ENCODE measurements around the gene EMC6.

The EMC6 gene

DNA sequence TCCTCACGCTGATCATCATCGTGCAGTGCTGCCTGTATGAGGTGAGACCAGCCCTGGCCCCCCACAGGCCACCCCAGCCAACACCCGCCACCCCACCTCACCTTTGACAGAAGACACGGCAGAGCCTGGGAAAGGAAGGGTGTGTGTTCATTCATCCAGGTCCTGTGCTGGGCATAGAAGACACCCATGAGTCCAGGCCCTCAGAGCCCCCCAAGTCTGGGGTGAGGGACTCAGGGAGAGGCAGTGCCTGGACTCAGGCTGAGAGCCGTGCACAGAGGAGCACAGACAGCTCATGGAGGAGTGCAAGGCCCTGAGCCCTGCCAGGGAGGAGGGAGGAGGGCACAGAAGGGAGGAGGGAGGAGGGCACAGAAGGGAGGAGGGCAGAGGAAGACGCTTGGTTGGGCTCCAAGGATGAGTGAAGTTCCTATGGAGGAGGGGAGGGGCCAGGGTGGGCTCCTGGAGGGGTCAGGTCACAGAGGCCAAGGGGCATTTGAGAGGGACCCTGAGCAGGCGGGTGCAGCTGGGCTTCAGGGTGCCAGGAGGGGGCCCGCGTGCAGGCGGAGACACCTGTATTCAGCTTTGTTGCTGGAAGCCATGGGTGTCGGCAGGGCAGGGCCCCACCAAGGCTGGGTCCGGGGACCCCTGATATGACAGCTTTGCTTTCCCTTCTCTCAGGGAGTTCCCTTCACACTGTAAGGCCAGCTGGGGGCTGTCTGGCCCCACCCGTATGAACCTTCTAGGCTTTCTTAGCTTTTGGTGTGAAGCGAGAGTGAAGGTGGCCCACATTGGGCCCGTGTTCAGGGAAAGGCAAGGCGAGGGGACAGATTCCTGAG lies 11.6 kb upstream of the EMC6 start:
- no peak for DNase-seq

DNA sequence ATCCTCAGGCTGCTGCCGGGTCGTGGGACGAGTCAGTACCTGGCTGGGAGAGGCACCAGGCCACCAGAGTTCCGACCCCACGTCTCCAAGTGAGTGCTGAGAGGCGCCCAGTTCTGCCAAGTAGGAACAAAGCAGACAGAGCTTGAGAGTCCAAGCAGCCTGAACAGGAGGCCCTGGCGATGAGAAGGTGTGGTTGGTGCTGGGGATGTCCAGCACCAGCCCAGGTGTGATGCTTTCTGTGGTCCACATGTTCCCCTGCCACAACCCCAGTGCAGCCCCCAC lies 11.1 kb upstream of the EMC6 start:
- no peak for DNase-seq

DNA sequence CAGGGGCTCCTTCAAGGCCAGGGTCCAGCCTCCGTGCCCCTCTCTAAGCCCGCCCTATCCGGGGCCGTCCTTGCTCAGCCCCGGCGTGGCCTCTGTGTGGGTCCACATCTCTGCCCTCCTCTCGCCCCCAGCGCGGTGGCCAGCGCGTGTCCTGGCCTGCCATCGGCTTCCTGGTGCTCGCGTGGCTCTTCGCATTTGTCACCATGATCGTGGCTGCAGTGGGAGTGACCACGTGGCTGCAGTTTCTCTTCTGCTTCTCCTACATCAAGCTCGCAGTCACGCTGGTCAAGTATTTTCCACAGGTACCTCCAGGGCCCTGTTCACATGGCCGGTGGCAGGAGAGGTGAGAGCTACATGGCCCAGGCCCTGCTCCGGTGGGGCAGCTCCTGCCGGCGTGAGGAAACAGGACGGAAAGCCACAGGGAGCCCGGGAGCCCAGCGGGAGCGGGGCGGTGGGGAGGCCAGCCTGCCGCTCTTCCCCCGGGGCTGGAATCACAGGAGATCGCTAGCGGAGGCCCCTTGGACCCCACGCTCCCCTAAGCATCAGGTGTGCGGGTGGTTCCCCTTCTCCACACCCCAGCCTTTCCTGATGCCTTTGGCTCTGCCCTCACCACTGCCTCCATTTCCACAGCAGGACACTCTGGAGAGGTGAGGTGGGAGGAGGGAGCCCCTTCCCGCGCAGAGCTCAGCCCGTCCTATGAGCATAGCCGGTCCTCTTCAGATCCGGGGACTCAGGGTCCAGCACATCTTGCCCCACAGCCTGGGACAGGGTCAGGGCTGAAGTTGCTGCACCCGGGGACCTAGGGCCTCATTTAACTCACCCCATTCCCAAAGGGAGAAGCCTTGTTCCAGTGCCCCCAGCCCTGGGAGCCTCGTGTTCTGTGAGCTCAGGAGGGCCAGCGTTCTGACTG lies 10.5 kb upstream of the EMC6 start:
- DNase-seq, result no peak

DNA sequence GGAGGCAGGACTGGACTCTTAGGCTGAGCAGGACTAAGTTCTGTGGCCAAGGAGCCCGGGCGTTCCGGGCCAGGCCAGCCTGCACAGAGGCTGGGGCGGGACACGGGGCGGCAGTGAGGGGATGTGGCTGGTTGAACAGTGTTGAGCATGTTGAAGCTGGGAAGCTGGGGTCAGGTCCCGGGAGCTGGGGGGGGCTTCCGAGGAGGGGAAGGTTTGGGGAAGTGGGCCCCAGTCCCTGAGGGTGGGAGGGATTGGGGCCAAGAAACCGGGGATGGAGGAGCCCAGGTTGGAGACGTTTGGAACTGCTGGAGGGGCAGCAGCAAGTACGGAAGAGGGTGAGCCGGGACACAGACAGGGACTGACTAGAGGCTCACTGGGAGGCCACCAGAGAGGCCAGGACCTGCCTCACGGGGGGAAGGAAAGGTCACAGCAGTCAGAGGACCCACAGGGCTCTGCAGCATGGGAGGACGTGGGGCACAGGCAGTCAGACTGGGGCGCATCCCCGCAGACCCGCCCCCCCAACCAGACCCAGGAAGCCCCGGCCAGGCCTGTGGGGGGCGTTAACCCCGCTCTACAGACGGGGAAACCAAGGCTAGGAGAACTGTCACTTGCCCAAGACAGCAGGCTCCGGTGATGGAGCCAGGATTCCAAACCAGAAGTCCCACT lies 9.7 kb upstream of the EMC6 start:
- no peak for DNase-seq

DNA sequence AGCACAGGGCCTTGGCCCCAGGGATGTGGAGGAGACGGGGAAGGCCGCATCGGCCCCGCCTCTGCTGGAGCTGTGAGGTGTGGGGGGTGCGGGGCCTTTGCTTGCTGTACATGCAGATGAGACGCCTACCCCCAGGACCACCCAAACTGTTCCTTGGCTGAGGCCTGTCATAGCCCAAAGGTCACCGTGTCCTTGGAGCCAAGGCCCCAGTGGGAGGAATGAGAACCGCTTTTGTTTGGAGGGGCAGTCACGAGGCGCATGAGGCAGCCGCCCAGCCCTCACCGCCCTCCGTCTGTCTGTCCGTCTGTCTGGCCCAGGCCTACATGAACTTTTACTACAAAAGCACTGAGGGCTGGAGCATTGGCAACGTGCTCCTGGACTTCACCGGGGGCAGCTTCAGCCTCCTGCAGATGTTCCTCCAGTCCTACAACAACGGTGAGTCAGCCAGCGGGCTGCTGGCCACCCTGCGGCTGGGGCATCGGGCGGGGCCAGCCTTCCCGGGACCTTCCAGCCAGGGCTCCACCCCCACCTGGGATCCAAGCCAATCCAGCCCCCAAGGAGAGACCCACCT lies 9.0 kb upstream of the EMC6 start:
- no peak for DNase-seq

DNA sequence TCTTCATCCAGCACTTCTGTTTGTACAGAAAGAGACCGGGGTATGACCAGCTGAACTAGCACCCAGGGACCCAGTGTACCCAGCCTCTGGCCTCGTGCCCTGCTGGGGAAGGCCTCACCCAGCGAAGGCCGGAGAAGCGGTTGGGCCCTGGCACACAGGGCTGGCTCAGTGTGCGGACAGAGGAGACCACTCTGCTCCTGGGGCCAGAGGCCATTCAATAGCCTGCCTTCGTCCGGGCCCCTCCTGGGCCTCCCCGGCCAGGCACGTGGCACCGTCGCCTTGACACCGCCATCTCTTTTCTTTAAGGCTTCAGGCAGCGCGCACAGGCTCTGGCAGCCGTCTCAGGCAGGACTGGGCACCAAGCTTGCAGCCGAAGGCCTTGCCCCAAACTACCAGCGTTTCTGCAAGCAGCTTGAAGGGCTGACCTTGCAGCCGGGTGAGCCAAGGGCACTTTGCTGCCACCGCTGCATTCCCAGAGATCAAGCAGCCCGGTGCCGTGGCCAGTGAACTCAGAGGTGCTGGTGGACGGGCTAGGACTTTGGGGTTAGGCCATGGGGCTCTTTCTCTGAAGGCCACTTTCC lies 8.2 kb upstream of the EMC6 start:
- DNase-seq, result no peak

DNA sequence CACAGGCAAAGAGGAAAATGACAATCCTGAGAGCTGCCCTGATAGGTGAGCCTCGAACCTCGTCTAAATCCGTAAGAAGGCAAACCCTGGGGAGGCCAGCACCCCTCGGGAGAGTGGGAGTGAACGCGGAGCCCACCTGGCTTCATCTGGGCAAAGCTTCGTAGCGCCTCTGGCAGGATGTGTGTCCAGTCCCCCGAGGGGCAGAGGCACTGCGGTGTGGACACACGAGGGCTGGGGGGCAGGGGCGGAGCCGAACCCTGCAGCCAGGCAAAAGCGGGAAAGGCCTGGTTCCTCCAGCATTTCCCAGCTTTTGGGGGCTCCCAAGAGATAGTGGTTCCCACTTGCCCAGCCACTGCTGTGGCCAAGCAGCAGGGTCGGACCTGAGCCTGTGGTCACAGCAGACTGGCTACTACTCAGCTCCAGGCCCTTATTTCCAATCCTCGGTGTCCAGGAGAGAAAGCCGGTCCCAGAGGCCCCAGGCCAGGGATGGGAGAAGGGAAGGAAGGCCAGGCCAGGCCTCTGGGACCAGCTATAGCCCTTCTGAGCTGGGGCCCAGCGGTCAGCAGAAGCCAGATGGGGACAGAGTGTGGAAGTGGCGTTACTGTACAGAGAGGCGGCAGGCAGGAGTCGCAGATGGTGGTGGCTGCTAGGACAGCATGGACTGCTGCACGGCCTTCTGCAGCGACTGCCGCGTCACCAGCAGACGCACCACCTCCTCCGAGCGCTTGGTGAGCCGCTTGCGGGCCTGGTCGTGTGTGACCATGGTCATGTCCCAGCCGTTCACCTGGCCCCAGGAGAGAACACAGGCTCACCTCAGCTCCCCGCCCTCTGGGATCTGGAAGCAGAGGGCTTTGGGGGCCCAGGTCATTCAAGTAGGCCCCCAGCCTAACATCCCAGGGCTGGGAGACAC lies 5.3 kb upstream of the EMC6 start:
- no peak for DNase-seq

DNA sequence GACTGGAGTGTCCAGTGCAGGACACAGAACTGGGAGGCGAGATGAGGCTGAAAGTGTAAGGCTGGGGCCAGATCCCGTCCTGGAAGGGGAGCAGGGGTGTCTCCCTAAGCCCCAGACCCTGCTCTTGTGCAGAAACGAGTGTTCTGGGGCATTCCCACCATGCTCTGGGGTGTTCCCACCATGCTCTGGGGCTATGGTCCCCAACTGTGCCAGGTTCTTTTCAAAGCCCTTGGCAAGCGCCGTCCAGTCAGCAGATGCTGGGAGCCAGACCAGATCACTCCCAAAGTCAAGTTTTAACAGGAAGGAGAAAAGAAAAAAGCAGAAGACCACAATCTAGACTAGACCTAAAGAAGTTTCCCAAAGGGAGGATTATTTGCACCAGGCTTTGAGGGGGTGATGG lies 2.8 kb upstream of the EMC6 start:
- DNase-seq, result no peak

DNA sequence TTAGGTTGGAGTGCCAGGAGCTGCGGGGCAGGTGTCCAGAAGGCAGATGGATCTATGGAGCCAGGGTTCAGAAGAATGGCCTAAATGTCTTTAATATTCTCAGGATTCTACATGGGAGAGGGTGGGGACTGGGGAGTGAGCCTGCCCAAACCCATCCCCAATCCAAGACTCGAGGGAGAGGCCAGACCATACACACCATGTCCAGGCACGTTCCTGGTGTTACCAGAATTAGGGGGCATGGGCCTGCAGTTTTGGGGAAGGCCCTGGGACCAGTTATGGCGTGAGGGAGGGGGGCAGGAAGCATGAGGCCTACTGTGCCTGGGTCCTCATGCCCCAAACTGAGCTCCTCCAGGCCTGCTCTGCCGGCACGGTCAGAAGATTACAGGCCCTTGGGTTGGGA lies 2.1 kb upstream of the EMC6 start:
- no peak for DNase-seq

DNA sequence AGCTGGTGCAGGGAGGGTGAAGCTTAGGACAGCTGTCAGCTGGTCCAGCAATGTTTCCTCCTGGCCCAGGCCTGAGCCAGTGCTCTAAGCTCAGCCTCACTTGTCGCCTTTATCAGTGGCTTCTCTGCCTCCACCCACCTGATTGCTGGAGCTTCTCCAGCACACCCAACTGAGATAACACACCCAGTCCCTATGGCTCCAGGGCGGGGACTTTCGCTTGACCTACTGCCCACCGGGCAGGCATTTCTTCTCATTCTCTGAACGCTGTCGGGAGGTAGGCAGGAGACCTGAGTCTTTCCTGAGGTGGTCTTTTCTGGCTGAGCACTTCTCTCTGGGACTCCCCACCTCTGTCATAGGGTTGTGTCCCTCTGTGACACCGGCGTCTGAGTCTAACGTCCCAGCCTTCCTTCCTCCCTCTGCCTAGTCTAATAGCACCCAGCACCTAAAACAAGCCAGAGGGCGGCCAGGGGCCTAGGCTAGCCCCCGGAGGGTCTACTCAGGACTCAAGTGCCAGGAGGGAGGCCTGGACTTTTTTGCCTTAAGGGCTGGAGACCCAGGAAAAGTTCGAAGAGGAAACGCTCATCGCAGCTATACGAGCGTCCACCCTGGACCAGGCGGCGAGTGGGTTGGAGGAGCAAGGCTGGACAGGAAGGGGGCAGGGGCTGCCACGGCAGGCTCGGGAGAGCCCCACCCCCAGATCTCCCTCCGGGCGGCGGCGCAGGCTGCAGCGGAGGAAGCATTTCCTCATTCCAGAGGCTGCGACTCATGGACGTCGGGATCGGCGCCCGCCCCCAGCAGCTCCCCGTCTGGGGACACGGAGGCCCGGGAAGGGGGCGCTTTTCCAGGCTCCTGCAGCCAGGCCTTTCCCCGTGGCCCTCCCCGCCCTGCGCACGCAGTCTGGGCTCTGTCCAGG lies 990 bp upstream of the EMC6 start:
- DNase-seq, result no peak

DNA sequence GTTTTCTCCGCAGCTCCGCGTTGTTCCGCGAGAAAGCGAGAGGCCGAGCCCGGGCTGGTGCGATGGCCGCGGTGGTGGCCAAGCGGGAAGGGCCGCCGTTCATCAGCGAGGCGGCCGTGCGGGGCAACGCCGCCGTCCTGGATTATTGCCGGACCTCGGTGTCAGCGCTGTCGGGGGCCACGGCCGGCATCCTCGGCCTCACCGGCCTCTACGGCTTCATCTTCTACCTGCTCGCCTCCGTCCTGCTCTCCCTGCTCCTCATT lies 404 bp downstream of the EMC6 start:
- no peak for DNase-seq

DNA sequence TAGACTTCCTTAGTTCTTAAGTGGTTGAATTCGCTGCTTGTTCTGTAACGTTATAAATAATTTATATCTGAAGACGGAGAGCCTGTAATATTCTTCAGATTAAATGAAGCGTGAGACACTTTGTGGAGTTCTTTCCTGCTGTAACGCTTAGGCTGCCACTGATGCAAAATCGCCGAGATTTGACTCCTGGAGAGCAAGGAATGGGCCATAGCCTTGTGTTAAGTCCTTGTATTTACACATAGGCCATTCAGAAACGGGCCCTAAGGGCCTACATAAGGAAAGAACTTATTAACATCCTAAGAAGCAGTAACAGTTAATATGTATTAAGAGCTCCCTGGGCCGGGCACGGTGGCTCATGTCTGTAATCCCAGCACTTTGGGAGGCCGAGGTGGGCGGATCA lies 936 bp downstream of the EMC6 start:
- no peak for DNase-seq

DNA sequence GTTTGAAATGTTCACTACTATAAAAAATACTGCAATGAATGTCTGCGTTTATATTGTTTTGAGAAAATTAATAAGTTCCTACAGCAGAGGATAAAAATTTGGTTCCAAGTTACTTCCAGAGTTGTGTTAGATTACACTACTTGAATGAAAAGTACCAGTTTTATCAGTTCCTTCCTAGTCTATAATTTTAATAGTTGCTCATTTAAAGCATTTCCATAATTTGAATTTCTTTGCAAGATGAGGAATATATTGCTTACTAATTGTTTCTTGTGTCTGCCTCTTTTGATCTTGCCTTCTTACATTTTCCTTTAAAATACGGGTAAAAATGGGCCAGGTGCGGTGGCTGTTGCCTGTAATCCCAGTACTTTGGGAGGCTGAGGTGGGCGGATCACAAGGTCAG lies 4.0 kb downstream of the EMC6 start:
- no peak for DNase-seq

DNA sequence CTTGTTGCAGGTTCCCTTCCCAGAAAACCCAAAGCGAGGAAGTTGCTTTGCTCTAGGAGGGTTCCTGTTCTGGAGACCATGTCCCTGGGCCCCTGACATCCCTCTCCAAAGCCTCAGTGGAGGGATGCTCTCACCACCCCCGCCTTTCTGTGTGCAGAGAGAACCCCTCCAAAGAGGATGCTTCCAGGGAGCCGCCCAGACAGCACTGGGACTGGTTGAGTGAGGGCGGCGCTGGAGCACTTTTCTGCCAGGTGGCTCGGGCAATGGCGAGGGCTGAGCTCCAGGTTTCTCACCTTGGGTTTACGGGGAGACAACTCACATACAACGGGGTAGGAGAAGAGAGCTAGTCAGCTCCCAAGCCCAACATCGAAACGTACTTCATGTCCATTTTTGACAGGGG lies 7.3 kb downstream of the EMC6 start:
- DNase-seq, result no peak

DNA sequence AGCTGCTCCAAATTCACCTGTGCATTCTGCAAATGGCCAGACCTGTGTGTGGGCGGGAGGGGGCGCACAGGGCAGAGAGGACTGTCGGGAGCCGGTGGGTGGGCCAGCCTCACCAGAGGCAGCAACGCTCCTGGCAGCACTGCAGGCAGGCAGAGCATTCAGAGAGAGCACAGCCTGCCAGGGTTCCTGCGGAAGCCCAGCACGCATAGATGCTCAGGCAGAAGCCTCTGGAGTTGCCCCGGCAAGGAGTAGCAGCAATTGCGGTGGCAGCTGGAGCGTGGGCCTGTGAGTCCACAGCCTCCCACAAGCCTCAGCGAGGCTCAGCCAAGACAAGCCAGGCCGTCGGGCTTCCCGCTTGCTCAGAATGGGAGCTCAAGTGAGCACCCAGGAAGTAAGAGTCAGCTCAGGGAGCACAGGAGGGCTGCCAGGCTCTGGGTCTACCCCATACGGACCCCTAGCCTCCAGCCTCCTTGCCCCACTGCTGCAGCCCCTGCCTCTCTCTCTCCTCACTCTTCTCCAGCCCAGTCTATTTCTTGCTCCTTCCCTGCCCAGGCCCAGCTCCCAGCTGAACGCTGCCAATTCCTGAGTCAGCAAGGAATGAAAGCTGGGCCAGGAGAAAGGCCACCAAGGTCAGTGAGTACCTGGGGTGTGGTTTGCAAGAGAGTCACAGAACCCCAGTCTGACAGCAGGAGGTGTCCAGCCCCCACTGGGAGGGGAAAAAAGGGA lies 9.6 kb downstream of the EMC6 start:
- DNase-seq, result no peak

DNA sequence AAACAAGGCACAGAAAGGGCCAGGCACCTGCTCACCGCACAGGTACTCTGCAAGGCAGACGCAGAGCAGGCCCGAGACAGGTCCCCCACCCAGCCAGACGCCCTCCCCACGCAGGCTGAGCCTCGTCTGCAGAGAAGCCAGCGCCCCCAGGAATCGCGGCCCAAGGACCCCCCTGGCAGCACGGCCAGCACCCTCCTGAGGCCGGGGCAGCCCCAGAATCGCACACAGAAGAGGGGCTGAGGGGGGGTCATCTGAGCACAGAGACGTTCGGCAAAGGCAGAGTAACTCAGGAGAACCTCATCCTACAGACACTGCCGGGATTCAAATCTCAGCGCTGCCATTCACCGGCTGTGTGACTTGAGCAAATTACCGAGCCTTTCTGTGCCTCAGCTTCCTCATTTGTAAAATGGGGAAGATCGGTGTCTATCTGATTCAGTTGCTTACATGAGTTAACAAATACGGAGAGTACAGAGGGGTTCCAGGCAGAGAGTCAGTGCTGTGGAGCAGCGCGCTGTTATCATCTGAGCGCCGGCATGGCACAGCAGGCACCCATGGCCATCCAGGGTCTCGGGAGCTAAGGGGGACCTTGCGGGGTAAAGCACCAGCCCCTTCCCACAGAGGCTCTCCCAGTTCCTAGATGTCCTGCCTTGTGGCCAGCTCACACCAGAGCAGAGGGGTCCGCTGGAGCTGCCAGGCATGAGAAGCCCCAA lies 10.4 kb downstream of the EMC6 start:
- DNase-seq, result no peak

DNA sequence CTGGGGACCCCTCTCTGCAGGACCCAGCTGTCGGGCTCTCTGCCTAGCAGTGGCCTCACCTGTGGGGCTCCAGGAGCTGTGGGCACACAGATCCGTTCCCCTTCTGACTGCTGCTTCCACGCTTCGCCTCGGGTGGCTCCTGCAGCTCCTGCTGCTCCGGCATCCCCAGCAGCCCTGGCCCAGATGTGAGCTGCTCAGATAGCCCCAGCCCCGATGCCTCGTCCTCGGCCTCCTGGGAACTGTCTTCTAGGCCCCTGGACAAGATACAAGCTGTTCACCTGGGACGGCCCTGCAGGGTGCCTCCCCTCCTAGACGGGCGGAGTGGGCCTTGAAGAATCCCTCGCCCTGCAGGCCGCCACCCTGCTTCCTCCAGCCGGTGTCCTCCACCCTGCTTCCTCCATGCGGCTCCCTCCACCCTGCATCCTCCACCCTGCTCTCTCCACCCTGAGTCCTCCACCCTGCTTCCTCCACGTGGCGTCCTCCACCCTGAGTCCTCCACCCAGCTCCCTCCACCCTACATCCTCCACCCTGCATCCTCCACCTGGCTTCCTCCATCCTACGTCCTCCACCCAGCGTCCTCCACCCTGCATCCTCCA lies 11.0 kb downstream of the EMC6 start:
- DNase-seq, result no peak

DNA sequence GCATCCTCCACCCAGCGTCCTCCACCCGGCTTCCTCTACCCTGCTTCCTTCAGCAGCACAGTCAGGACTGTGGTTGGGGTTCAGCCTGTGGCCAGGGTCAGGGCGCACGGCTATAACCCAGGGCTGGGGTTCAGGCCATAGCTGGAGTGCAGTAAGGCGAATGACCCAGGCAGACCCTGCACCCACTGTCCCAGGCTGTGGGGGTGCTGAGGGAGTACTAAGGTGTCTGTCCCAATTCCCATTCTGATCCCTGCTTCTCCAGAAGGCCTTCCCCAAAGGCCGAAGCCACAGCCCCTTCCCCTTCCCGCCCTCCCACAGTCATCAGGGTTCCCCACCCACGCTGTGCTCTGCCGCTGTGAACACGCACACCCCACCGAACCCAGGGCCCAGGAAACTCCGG lies 12.4 kb downstream of the EMC6 start:
- DNase-seq, result no peak

DNA sequence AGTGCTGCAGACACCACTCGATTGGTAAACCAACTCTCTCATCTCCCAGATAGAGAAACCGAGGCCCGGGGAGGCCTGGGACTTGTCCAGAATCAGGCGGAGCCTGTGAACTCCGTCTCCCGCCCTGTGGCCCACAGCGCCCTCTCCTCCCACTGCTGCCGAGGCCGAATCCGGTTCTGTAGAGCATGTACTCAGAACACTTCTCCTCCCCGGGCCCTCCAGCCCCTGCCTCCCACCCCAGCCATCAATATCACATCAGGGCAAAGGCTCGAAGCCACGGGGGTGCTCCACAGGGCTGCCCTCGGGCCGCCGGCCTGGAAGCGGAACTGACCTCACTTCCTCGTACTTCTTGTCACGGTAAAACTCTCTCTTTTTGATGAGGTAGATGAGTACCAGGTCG lies 13.0 kb downstream of the EMC6 start:
- DNase-seq, result no peak

Measured in NCI-H187 (cell line).